Limb (tissue), 2 donors: ENCODE results near the gene TUBG2.

Source experiments
- DNase-seq, 2 donors: peaks; one replicate each; pipeline ENCODE4 v3.0.0-alpha.2; 2016; ENCODE audit errors: extremely low spot score in 2 of 2

The TUBG2 gene

DNA sequence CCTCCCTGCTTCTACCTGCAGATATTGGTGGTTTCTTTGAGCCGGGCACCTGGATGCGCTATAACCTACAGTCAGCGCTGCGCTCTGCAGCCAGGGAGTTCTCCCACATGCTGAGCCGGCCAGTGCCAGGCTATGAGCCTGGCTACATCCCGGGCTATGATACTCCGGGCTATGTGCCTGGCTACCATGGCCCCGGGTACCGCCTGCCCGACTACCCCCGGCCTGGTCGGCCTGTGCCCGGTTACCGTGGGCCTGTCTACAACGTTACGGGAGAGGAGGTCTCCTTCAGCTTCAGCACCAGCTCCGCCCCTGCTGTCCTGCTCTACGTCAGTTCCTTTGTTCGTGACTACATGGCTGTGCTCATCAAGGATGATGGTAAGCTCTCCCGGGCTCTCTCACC lies 36.4 kb downstream of the TUBG2 start:
- no peak for DNase-seq

DNA sequence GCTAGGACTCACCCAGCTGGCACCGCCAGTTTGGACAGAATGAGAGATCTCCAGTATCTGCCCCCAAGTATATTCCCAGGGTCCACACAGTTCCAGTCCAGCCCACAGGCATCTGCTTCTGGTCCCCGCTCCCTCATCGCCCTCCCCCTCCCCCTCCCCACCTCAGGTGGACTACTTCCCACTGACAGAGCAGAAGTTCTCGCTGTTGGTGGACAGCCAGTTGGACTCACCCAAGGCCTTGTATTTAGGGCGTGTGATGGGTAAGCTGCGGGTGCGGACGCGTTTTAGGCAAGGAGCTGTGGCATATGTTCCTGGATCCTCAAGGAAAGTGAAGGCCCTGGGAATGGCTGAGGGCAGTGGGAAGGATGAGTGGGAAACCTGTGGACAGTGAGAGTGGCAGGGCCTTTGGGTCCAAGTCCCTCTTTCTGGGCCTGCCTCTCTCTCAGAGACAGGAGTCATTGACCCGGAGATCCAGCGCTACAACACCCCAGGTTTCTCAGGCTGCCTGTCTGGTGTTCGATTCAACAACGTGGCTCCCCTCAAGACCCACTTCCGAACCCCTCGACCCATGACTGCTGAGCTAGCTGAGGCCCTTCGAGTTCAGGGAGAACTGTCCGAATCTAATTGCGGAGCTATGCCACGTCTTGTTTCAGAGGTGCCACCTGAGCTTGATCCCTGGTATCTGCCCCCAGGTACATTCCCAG lies 38.2 kb downstream of the TUBG2 start:
- DNase-seq = no peak

DNA sequence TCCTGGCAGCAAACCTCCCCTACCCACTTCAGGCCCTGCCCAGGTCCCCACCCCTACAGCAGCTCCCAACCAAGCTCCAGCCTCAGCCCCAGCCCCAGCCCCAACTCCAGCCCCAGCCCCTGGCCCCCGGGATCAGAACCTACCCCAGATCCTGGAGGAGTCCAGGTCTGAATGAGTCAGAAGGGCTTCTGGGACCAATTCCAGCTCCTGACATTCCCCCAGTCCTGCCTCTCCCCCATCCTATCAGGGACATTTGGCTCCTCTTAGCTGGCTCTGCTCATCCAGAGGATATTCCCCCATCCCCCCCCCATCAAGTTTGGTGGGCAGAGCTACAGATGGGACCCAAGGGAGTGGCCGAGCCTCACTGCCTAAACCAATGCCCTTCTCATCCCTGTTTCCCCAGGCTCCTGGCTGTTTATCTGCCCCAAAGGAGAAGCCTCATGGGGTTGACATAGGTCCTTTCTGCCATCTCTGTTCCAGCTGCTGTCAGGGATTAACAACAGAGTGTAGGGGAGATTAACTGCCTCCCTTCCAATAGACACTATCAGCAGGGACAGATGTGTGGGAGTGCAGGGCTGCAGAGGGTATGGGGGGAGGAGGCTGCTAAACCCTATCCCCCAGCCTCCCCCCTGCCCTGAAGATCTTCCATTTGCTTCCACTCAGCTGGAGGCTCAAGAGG lies 39.8 kb downstream of the TUBG2 start:
- no peak for DNase-seq

DNA sequence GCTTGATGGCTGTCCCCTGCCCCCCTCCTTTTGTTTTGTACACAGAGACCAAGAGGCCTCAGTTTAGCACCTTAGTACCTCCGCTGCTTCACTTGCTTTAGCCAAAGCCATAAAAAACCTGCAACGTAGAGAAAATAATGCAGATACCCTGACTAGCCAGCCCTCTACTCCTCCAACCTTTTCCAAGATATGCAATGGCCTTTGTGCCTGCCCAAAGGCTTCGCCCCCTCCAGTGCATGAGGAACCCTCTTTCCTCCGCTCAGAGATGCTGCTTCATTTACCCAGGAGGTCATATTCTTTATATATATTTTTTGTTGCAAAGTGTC lies 40.3 kb downstream of the TUBG2 start:
- DNase-seq = no peak

DNA sequence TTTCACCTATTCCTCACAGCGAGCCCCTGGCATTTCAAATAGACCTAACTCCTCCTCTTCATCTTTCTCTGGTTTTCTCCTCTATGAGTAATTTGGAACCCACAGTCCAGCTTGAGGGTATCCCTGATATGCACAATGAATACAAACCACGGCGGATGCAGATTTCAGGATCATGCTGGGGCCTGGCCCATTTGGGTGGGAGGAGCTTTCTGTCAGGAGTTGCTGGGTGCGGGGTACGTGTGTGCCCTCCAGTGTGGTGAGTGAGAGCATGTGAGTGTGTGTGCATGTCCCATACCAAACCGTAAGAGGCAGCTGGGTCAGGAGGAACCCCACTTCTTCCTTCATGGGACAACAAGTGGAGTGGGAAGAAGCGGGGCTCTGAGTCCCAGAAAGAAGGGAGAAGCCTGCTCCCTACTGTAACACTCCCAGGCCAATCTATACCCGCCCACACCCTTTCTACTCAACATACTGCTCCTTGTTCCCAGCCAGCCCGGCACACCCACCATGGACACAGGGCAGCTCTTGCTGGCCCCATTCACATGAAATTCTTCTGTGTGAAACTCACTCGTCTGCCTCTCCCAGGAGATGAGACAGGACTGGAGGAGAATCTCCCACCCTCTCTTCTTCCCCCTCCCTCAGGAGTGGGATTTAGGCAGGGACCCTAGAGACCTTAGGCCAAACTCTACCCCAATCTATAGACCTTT lies 41.7 kb downstream of the TUBG2 start:
- DNase-seq = no peak

DNA sequence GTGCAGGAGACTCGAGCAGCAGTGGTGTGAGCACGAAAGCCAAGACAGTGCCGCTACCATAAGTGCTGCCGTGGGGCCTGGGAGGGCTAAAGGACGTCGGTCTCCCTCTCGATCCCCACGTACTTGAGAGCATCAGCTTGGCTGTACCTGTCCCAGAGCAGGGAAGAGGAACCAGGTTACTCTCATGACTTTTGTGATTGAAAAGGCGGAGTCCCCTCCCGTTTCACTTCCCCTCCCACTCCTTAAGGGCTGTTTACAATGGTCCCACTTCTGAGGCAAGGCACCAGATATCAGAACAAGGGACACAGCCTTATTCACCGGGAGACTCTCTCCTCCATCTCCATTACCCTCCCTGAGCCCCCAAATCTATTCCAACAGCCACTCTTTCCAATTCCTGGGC lies 43.4 kb downstream of the TUBG2 start:
- DNase-seq = no peak

DNA sequence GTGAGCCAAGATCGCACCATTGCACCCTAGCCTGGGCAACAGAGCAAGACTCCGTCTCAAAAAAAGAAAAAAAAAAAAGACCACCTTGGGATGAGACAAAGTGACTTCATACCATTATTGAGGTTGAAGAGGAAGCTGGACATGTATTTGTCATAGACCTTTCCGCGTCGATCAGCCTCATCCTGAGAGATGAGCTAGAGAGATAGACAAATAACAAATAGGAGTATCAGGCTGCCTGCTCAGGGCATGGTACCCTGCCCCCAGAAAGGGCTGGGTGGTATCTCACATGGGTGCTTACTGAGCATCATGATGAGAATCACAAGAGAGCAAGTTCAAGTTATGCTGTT lies 45.4 kb downstream of the TUBG2 start:
- DNase-seq = no peak

DNA sequence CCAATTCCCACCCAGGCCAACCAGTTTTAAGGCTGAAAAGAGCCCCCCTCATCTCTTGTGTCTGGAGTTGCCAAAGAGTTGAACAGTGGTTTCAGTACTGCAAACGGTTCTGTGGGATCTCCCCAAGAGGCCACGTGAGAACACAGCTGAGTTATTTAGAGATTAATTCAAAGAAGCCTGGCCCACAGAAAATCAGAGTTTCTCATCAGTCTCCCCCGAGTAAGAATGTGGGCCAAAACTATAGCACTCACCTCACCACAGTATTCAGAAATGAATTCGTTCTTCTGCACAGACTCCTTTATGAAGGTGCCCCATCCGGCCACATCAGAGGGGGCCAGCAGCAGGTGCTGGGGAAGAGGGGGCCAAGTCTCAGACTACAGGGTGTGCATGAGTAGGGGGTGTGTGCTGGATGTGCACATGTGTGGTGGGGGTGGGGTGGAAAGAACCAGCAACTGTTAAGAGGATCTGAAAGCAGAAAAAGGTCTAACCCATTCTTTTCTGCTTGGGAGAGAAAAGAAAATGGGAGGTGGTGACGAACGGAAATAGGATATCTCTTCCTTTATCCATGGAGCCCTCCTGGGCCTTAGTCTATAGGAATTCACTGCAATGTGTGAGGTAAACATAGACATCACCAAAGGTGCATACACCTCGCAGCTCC lies 45.9 kb downstream of the TUBG2 start:
- DNase-seq = no peak

DNA sequence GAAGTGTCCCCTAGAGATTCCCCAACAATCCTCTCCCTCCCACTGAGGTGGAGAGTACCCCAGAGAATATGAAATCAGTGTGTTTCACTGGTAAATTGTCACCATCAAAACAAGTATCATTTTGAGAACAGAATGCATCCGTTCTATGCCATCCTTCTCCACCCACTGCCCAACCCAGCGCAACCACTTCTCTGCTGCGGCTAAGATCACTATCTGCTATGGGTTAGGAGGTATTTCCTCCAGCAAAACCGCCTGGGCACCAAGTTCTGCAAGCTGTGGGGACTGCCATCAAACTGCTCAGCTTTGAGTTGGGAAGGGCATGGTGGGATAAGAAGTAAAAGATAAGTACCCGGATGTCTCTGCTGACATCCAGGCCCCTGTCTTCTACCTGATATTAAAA lies 47.6 kb downstream of the TUBG2 start:
- no peak for DNase-seq

DNA sequence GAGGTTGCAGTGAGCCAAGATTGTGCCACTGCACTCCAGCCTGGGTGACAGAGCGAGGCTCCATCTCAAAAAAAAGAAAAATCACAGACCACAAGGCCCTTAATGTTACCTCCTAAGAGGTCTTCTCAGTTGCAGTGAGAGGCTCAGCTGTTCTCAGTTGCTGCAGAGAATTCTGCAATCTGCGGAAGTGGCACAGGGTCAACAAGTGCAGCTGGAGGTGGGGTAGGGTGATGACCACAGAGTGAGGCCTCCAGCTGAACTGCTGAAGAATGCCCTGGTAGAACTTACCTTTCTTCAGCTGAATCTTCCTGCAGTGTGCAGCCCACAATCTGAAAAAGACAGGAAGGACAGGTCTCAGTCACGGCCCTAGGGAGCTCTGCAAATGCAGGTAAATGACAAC lies 49.5 kb downstream of the TUBG2 start:
- DNase-seq = no peak

DNA sequence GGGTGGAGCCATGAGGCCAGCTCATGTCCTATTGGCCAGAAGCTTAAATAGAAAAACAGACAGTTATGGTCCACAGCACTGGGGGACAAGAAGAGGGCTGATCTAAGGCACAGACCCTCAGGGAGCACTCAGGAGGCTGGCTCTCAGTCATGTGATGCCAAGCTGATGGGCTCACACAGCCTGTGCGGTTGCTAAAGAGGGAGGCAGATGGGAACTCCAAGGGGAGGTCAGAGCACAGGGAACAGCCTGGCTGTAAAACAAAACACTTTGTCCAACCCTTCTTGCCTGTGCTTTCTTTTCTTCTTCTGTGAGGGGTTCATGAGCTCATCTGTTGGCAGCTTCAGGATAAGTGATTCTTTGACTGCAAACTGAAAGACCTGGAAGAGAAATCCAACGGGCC lies 50.5 kb downstream of the TUBG2 start:
- no peak for DNase-seq
